Kidney (tissue), 14 donors: ENCODE data around the gene ESR2. TPM values are rescaled to one million over a fixed set of nuclear protein-coding genes. Genes with fewer than 3 reads are reported as not detected.

Experiments used
- DNase-seq, 5 donors: peaks; one replicate each; pipeline ENCODE4 v3.0.0-alpha.2; 2013 to 2020
- FAIRE-seq: peaks from 2 replicates; lab custom pipeline; 2012; peaks lifted over from hg19 to GRCh38; lab: Jason Lieb, UNC
- H3K27ac ChIP-seq, 2 donors: one replicate each; pipeline ENCODE4 v1.7.0; 2013; ENCODE audit warnings: low read depth in 2 of 2, low read length in 2 of 2, inconsistent platforms in 1 of 2
- H3K27me3 ChIP-seq: one replicate; pipeline ENCODE4 v1.7.1; 2013; ENCODE audit warnings: low read length, inconsistent platforms; ENCODE audit not compliant: control insufficient read depth, insufficient read depth
- H3K36me3 ChIP-seq, 3 donors: one replicate each; pipeline versions ENCODE4 v1.7.0 to v1.7.1; 2013; ENCODE audit warnings: low read length in 3 of 3, control low read depth in 1 of 3, inconsistent platforms in 1 of 3; ENCODE audit not compliant: insufficient read depth in 3 of 3, control insufficient read depth in 2 of 3
- H3K4me1 ChIP-seq, 3 donors: one replicate each; pipeline versions ENCODE4 v1.7.0 to v1.7.1; 2013; ENCODE audit warnings: low read length in 3 of 3, inconsistent platforms in 1 of 3, low read depth in 1 of 3; ENCODE audit not compliant: control insufficient read depth in 2 of 3, insufficient read depth in 2 of 3
- H3K4me3 ChIP-seq, 3 donors: one replicate each; pipeline versions ENCODE4 v1.7.0 to v1.8.1; 2013; ENCODE audit warnings: low read length in 3 of 3, control low read depth in 1 of 3, inconsistent platforms in 1 of 3
- H3K9ac ChIP-seq, 3 donors: one replicate each; pipeline versions ENCODE4 v1.7.0 to v1.7.1; 2013; ENCODE audit warnings: low read length in 3 of 3, control low read depth in 1 of 3, inconsistent platforms in 1 of 3
- H3K9me3 ChIP-seq, 3 donors: one replicate each; pipeline versions ENCODE4 v1.7.0 to v1.7.1; 2013; ENCODE audit warnings: low read length in 3 of 3, control low read depth in 1 of 3, inconsistent platforms in 1 of 3; ENCODE audit not compliant: control insufficient read depth in 2 of 3, insufficient read depth in 1 of 3
- CTCF ChIP-seq: IDR thresholded peaks from 3 replicates; pipeline ENCODE4 v1.5.1; 2012; ENCODE audit warnings: mild to moderate bottlenecking, moderate library complexity, borderline replicate concordance; ENCODE audit not compliant: insufficient read depth; ENCODE audit errors: extremely low read depth
- intact Hi-C: fragments of 100-400 bp; cut with DNase I; formaldehyde crosslinking; loops from one replicate; pipeline ENCODE4 v1.11.1; 2022
- polyA plus RNA-seq: library from polyadenylated mRNA; stranded (reverse); fragments of 350-450 nt; fragmentation: Illumina TruSeq; extraction: RNeasy Lipid Tissue Mini Kit (QIAGEN cat#74804); gene quantifications from one replicate; pipeline ENCODE4 v1.2.3, GENCODE V29; 2014; ENCODE audit warnings: low read depth, low replicate concordance; ENCODE audit not compliant: insufficient read depth
- total RNA-seq: library from RNA; stranded (reverse); fragmentation: NEBNext Ultra II Directional; extraction: Animal tissue kit (Norgen Biotek cat#: 25700); gene quantifications from one replicate; pipeline ENCODE4 v1.2.1, GENCODE V29; 2021
- donor health status: control.
- donor health status: control.
- donor health status: control.
- donor health status: control.
- donor health status: control.
- donor health status: DM: yes; HTN: yes; CAD: no.
- donor health status: Normal renal cell carcinoma (clear cell type).

Gene ESR2
- total and polyA plus RNA-seq, 2 donors from 2014 or later, result 2.5 TPM; not detected in 1

GRCh38 chr14:64176330-64176729 is 117.8 kb downstream of the ESR2 start:
- FAIRE-seq, result no peak
- peaks cover 2 to 67% (median 27%) of the 10 kb centered on the region in 3 donors for H3K36me3 ChIP-seq
- no peak overlapping the region for H3K9ac ChIP-seq
- H3K4me1 ChIP-seq, result no peaks in the 10 kb centered on the region
- H3K27me3 ChIP-seq, result no peaks in the 10 kb centered on the region
- H3K27ac ChIP-seq, result no peak overlapping the region
- no peak for TF ChIP-seq CTCF
- H3K4me3 ChIP-seq, result no peak overlapping the region
- H3K9me3 ChIP-seq, result no peaks in the 10 kb centered on the region
- DNase-seq, result no peak
- intact Hi-C loops, result no loop called here

- TF ChIP-seq CTCF, result no peak
- H3K9me3 ChIP-seq, result no peaks in the 10 kb centered on the region
- peaks cover 2 to 70% (median 32%) of the 10 kb centered on the region in 3 donors for H3K36me3 ChIP-seq
- intact Hi-C loops, result no loop called here
- no peaks in the 10 kb centered on the region for H3K27me3 ChIP-seq
- DNase-seq, result no peak
- no peak overlapping the region for H3K9ac ChIP-seq
- no peaks in the 10 kb centered on the region for H3K4me1 ChIP-seq
- H3K27ac ChIP-seq, result no peak overlapping the region
- FAIRE-seq, result no peak
- no peak overlapping the region for H3K4me3 ChIP-seq
Observed at GRCh38 chr14:64174922-64175782, 119.0 kb downstream of the ESR2 start.

GRCh38 chr14:64170181-64170580 is 124.0 kb downstream of the ESR2 start:
- H3K4me3 ChIP-seq, result no peak overlapping the region
- TF ChIP-seq CTCF, result no peak
- no peak for DNase-seq
- H3K9me3 ChIP-seq, result no peaks in the 10 kb centered on the region
- peaks cover 7 to 75% (median 48%) of the 10 kb centered on the region in 3 donors for H3K36me3 ChIP-seq
- H3K4me1 ChIP-seq, result no peaks in the 10 kb centered on the region
- intact Hi-C loops, result no loop called here
- no peak overlapping the region for H3K9ac ChIP-seq
- FAIRE-seq, result no peak
- H3K27ac ChIP-seq, result no peak overlapping the region
- H3K27me3 ChIP-seq, result no peaks in the 10 kb centered on the region
